HG03571 (cell line): Measurements from ENCODE around the gene KCNIP4.
"Not testable (repeated sequence)": the region's sequence is repeated elsewhere in the genome, so short reads cannot be mapped to it uniquely, and the experiment has no call there.

ENCODE experiments used
- ATAC-seq: cut with Tn5 transposase; IDR thresholded peaks from one replicate; pipeline ENCODE4 v1.9.1; 2021; ENCODE audit not compliant: unreplicated experiment

KCNIP4 gene

GRCh38 chr4:21377046-21377445, 571.5 kb downstream of the KCNIP4 start:
- ATAC-seq = no peak

GRCh38 chr4:21376176-21376575, 572.4 kb downstream of the KCNIP4 start:
- no peak for ATAC-seq

- ATAC-seq = no peak
Observed at GRCh38 chr4:21374641-21375368, 573.8 kb downstream of the KCNIP4 start.

- ATAC-seq = no peak
Observed at GRCh38 chr4:21367567-21367966, 581.0 kb downstream of the KCNIP4 start.

GRCh38 chr4:21366840-21367239, 581.7 kb downstream of the KCNIP4 start:
- no peak for ATAC-seq

- no peak for ATAC-seq
Observed at GRCh38 chr4:21366312-21366711, 582.3 kb downstream of the KCNIP4 start.

- no peak for ATAC-seq
Observed at GRCh38 chr4:21363701-21364100, 584.9 kb downstream of the KCNIP4 start.

- ATAC-seq = not testable (repeated sequence)
Observed at GRCh38 chr4:21352354-21352753, 596.2 kb downstream of the KCNIP4 start.

GRCh38 chr4:21347142-21347541, 601.4 kb downstream of the KCNIP4 start:
- ATAC-seq = no peak

- no peak for ATAC-seq
Observed at GRCh38 chr4:21327976-21328700, 620.4 kb downstream of the KCNIP4 start.

GRCh38 chr4:21320034-21320433, 628.5 kb downstream of the KCNIP4 start:
- ATAC-seq = no peak

- no peak for ATAC-seq
Observed at GRCh38 chr4:21307709-21308108, 640.9 kb downstream of the KCNIP4 start.

- no peak for ATAC-seq
Observed at GRCh38 chr4:21304540-21304887, 644.1 kb downstream of the KCNIP4 start.

- no peak for ATAC-seq
Observed at GRCh38 chr4:21290562-21290961, 658.0 kb downstream of the KCNIP4 start.

GRCh38 chr4:21276046-21276445, 672.5 kb downstream of the KCNIP4 start:
- ATAC-seq = no peak

GRCh38 chr4:21271439-21272052, 677.0 kb downstream of the KCNIP4 start:
- ATAC-seq = no peak

- ATAC-seq = no peak
Observed at GRCh38 chr4:21248331-21248730, 700.2 kb downstream of the KCNIP4 start.

- ATAC-seq = no peak
Observed at GRCh38 chr4:21242163-21242562, 706.4 kb downstream of the KCNIP4 start.

- ATAC-seq = no peak
Observed at GRCh38 chr4:21226637-21227538, 721.7 kb downstream of the KCNIP4 start.

GRCh38 chr4:21211846-21212245, 736.7 kb downstream of the KCNIP4 start:
- ATAC-seq = no peak

GRCh38 chr4:21209860-21210259, 738.7 kb downstream of the KCNIP4 start:
- no peak for ATAC-seq
